Astrocyte of the spinal cord (primary cell): ENCODE data around the gene ATP6AP1.

Experiments
- DNase-seq: peaks from one replicate; pipeline ENCODE4 v3.0.0; 2011; ENCODE audit warnings: low read depth, low spot score
- H3K4me3 ChIP-seq: 2 replicates; pipeline ENCODE4 v1.5.1; 2011; ENCODE audit warnings: low read depth, mild to moderate bottlenecking, low read length, moderate library complexity
- in situ Hi-C: cut with HindIII; loops from 2 replicates; pipeline ENCODE4 v1.10.0; 2017; ENCODE audit warnings: low sequenced_read_pairs
- TF ChIP-seq, protein P1 (sequence below): IDR thresholded peaks from 2 replicates; pipeline ENCODE4 v1.5.1; 2012; ENCODE audit warnings: low read depth, mild to moderate bottlenecking, low read length, inconsistent platforms

ATP6AP1 gene

DNA sequence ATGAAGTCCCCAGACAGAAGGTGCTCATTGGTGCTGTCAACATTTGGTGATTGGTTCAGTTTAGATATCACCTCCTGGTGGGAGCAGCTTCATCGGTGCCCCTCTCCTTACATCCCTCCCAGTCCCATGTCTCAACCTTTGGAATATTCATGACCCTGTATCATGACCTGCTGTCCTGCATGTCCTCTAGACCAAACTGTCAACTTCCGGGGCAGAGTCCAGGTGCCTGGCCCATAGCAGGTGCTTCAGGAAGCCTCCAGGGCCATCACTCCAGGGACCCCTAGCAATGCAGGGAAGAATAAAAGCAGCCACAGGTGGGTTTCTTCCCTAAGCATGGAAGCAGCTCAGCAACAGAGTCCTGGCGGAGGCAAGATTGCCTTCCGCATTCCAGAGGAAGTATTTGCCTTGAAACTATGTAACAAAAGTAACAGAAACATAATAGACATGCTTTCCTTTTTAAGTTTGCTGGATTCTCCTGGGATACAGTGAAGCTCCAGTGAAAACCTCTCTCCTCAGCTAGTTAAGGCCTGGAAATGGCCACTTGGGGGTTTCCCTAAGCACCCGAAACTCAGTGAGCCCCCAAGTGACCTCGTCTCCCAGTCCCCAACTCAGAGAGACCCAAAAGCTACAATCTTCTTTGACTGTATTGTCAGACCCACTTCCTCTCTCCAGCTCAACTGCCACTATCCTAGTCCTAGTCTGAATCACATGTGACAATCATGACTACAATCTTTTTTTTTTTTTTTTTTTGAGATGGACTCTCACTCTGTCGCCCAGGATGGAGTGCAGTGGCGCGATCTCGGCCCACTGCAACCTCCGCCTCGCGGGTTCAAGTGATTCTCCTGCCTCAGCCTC lies 1.3 kb upstream of the ATP6AP1 start:
- H3K4me3 ChIP-seq, result no peak overlapping the region
- DNase-seq, result no peak
- TF ChIP-seq, protein P1, sequence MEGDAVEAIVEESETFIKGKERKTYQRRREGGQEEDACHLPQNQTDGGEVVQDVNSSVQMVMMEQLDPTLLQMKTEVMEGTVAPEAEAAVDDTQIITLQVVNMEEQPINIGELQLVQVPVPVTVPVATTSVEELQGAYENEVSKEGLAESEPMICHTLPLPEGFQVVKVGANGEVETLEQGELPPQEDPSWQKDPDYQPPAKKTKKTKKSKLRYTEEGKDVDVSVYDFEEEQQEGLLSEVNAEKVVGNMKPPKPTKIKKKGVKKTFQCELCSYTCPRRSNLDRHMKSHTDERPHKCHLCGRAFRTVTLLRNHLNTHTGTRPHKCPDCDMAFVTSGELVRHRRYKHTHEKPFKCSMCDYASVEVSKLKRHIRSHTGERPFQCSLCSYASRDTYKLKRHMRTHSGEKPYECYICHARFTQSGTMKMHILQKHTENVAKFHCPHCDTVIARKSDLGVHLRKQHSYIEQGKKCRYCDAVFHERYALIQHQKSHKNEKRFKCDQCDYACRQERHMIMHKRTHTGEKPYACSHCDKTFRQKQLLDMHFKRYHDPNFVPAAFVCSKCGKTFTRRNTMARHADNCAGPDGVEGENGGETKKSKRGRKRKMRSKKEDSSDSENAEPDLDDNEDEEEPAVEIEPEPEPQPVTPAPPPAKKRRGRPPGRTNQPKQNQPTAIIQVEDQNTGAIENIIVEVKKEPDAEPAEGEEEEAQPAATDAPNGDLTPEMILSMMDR, result no peak
- in situ Hi-C loops, result no loop called here

DNA sequence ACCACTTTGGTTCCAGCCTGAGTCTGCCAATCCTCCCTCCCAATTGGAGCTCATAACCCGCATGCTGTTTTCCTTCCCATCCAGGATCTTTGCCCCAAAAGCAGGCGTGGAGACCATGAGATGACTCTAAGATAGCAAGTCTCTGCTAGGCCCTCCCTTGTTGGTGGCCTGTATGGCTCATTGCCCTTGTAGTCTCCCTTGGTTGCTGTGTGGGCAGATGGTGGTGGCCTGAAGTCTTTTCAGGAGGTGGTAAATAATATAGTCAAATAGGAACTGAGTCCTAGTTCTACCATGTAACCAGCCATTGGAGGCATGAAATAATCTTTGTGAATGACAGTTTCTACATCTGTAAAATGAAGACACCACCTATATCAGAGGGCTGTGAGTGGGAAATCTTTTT lies 1.2 kb downstream of the ATP6AP1 start:
- DNase-seq, result no peak
- TF ChIP-seq, protein P1, result no peak
- in situ Hi-C loops, result no loop called here
- no peak overlapping the region for H3K4me3 ChIP-seq

DNA sequence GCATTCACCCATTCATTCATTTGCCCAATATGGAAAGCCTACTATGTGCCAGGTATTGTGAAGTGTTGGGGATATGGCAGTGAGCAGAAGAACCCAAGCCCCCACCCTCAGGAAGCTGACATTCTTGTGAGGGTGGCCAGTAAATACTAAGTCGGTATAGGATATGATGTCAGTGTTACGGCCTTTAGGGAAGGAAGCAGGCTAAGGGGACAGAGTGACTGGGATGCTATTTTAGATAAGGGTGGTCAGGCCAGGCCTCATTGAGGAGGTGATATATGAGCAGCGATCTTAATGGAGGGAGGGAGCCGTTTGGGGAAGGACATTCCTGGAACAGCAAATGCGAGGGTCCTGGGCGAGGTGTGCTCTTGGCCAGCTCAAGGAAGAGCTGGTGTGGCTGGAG lies 2.0 kb downstream of the ATP6AP1 start:
- no peak overlapping the region for H3K4me3 ChIP-seq
- DNase-seq, result no peak
- in situ Hi-C loops, result no loop called here
- TF ChIP-seq, protein P1, result no peak

DNA sequence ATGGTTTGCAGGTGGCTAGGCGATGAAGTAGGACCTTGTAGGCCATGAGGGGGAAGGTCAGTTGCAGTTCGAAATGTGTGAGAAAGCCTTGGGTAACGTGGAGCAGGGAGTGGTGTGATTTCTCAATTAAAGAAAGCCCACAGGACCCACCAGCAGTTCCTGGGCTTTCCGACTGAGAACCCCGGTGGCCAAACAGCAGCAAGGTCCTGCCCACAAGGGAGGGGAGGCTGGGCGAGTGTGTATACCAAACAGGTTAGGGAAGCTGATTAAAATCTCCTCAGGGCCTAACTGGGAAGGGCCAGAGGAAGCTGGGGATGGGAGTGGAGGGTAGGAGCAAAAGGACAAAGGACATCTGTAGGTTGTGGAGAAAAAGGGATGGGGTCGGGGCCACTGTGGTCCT lies 2.4 kb downstream of the ATP6AP1 start:
- no peak for DNase-seq
- no peak overlapping the region for H3K4me3 ChIP-seq
- TF ChIP-seq, protein P1, result no peak
- in situ Hi-C loops, result no loop called here

DNA sequence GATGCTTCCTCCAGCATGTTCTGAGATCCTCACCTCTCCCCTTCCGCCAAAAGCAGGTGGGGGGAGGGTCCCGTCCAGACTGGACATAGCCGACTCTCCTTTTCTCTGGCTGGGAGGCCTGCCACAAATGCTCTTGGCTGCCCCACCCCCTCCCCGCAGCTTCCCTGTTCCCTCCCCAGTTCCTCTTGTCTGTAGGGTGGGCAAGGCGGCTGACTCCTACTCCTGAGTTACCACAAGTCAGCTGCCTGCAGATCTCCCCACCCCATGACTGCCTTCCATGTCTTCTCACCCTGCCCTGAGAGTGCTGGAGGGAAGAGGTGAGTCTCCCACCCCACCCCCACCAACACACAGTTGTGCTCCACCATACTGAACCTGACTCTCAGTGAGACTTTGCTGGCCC lies 2.9 kb downstream of the ATP6AP1 start:
- in situ Hi-C loops, result no loop called here
- no peak overlapping the region for H3K4me3 ChIP-seq
- TF ChIP-seq, protein P1, result no peak
- DNase-seq, result no peak

DNA sequence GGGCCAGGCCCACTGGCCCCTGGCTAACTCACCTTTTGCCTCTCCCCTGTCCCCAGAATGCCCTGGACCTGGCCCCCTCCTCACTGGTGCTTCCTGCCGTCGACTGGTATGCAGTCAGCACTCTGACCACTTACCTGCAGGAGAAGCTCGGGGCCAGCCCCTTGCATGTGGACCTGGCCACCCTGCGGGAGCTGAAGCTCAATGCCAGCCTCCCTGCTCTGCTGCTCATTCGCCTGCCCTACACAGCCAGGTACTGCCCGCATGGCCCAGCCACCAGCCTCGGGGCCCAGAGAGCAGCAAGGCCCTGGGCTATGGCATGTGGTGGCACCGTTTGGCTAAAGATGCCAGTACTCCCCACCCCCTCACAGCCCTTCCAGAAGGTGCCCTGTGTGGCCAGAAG lies 3.7 kb downstream of the ATP6AP1 start:
- H3K4me3 ChIP-seq, result no peak overlapping the region
- in situ Hi-C loops, result no loop called here
- TF ChIP-seq, protein P1, result no peak
- DNase-seq, result no peak
